Loucy (cell line): ENCODE results near the gene ETFA.

Source experiments
- H2AFZ ChIP-seq: fragments of 200-600 bp; sonication (generic); 2 replicates; pipeline ENCODE4 v1.6.0; 2016; ENCODE audit warnings: antibody characterized with exemption, mild to moderate bottlenecking, low read length, moderate library complexity
- H3F3A ChIP-seq: fragments of 200-600 bp; 2 replicates; pipeline ENCODE4 v1.6.0; 2016; ENCODE audit warnings: antibody characterized with exemption, low read depth, mild to moderate bottlenecking
- H3K27me3 ChIP-seq: fragments of 200-600 bp; sonication (generic); 2 replicates; pipeline ENCODE4 v1.6.1; 2014; ENCODE audit warnings: low read length, mild to moderate bottlenecking; ENCODE audit not compliant: insufficient read depth, poor library complexity, severe bottlenecking
- H3K36me3 ChIP-seq: fragments of 200-600 bp; sonication (generic); 2 replicates; pipeline ENCODE4 v1.6.1; 2016; ENCODE audit warnings: low read length; ENCODE audit not compliant: insufficient read depth
- H3K4me1 ChIP-seq: fragments of 200-600 bp; sonication (generic); 2 replicates; pipeline ENCODE4 v1.5.1; 2014; ENCODE audit warnings: low read length, mild to moderate bottlenecking; ENCODE audit not compliant: insufficient read depth, poor library complexity, severe bottlenecking
- H3K4me2 ChIP-seq: fragments of 200-600 bp; sonication (generic); 2 replicates; pipeline ENCODE4 v1.6.0; 2014; ENCODE audit warnings: antibody characterized with exemption, low read length, low read depth, mild to moderate bottlenecking; ENCODE audit not compliant: poor library complexity, severe bottlenecking
- H3K4me3 ChIP-seq: fragments of 200-600 bp; sonication (generic); 2 replicates; pipeline ENCODE4 v1.5.1; 2014; ENCODE audit warnings: low read length, mild to moderate bottlenecking, mixed read lengths; ENCODE audit not compliant: poor library complexity, severe bottlenecking
- H3K79me2 ChIP-seq: fragments of 200-600 bp; sonication (generic); 2 replicates; pipeline ENCODE4 v1.6.1; 2014; ENCODE audit warnings: low read length; ENCODE audit not compliant: insufficient read depth
- H3K9ac ChIP-seq: fragments of 200-600 bp; sonication (generic); 2 replicates; pipeline ENCODE4 v1.6.0; 2014; ENCODE audit warnings: mild to moderate bottlenecking, low read depth, low read length, moderate library complexity; ENCODE audit not compliant: poor library complexity, severe bottlenecking
- H3K9me2 ChIP-seq: fragments of 200-600 bp; sonication (generic); replicated peaks from 2 replicates; pipeline ENCODE4 v1.6.1; 2016; ENCODE audit warnings: low read depth, low read length, mixed read lengths
- H3K9me3 ChIP-seq: fragments of 200-600 bp; sonication (generic); 2 replicates; pipeline ENCODE4 v1.6.1; 2014; ENCODE audit warnings: mild to moderate bottlenecking, antibody characterized with exemption, low read length, low read depth; ENCODE audit not compliant: insufficient read depth
- H4K20me1 ChIP-seq: fragments of 200-600 bp; sonication (generic); 2 replicates; pipeline ENCODE4 v1.6.0; 2014; ENCODE audit warnings: antibody characterized with exemption, low read length, mild to moderate bottlenecking; ENCODE audit not compliant: insufficient read depth, poor library complexity, severe bottlenecking
- EZH2phosphoT487 ChIP-seq: fragments of 200-600 bp; IDR thresholded peaks from 2 replicates; pipeline ENCODE4 v1.6.1; 2018; ENCODE audit warnings: antibody characterized with exemption, mild to moderate bottlenecking, moderate library complexity, borderline replicate concordance
- TF ChIP-seq, protein P1 (sequence below): fragments of 200-600 bp; sonication (generic); conservative IDR thresholded peaks from 2 replicates; pipeline ENCODE4 v1.5.1; 2014; ENCODE audit warnings: mild to moderate bottlenecking, antibody characterized with exemption, low read length

ETFA gene

DNA sequence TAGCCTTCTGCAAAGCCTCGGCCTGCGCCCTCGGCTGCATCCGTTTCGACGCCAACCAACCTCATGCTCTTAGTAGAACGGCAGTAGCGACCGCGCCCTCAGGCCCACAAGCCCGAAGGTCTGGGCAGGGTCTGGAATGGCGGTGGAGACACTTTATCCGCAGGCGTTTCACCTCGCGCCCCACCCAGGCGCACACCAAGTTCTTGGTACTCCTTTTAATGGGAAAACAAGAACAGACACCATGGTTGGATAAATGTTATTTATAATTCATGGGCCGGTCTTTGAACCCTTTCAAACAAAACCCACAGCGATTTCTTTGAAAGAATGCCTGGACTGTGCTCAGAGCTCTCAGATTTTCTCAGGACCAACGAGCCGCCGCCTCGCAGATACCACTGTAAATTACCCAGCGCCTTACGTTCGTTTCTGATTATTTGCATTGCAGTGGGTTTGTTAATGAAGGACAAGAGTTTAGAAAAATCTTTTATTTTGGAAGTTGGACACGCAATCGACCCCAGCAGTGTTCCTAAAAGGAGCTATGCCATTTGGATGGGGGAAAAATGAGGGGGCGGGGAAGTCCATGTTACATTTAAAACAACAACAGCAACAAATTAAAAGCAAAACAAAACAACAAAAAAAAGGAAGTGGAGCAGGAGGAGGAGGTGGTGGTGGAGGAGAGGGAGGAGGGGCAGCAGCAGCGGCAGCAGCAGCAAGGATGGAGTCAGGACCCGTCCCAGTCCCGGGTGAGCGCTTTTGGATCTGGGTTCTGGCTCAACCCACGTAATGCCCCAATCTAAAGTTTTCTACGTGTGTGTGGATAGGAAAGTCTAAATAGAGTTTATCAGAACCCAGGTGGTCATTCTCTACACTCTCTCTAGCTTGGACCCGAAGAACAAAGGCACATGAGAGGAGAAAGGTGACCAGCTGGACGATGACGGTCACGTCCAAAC lies 24.3 kb upstream of the ETFA start:
- Histone ChIP-seq H2AFZ (no peak overlapping the region), H4K20me1 (no peaks in the 10 kb centered on the region), H3K4me2 (no peak overlapping the region), H3K36me3 (no peaks in the 10 kb centered on the region), H3K4me1 (no peaks in the 10 kb centered on the region), H3K4me3 (no peak overlapping the region), H3K27me3 (no peaks in the 10 kb centered on the region), H3K9me2 (no peaks in the 10 kb centered on the region), H3F3A (no peaks in the 10 kb centered on the region), H3K79me2 (no peaks in the 10 kb centered on the region), H3K9me3 (no peaks in the 10 kb centered on the region), H3K9ac (no peak overlapping the region)
- TF ChIP-seq, protein P1, sequence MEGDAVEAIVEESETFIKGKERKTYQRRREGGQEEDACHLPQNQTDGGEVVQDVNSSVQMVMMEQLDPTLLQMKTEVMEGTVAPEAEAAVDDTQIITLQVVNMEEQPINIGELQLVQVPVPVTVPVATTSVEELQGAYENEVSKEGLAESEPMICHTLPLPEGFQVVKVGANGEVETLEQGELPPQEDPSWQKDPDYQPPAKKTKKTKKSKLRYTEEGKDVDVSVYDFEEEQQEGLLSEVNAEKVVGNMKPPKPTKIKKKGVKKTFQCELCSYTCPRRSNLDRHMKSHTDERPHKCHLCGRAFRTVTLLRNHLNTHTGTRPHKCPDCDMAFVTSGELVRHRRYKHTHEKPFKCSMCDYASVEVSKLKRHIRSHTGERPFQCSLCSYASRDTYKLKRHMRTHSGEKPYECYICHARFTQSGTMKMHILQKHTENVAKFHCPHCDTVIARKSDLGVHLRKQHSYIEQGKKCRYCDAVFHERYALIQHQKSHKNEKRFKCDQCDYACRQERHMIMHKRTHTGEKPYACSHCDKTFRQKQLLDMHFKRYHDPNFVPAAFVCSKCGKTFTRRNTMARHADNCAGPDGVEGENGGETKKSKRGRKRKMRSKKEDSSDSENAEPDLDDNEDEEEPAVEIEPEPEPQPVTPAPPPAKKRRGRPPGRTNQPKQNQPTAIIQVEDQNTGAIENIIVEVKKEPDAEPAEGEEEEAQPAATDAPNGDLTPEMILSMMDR: no peak
- TF ChIP-seq EZH2phosphoT487: no peak

DNA sequence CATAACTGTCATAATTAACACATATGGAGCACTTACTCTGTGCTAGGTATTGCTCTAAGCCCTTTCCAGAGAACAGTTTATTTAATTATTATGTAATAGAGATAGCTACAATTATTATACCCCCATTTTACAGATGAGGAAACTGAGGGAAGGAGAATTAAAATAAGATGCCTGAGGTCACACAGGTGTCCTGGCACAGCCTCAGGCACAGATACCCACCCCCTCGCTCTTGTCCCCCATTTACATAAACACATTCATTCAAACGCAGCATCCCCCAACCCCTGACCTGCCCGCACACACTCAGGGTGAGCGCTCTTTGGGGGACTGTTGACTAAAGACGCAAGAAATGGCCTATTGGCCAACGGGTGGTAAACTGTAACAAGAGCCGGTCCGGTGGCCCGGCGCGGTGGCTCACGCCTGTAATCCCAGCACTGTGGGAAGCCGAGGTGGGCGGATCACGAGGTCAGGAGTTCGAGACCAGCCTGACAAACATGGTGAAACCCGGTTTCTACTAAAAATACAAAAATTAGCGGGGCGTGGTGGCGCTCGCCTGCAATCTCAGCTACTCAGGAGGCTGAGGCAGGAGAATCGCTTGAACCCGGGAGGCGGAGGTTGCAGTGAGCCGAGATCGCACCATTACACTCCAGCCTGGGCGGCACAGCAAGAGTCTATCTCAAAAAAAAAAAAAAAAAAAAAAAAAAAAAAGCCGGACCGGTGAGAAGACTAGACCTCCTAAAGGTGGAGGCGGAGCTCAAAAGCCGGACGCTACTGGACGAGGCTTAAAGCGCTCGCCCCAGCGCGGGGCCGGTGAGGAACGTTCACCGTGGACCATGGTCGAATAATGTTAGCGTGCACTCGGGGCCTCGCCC lies 23.4 kb upstream of the ETFA start:
- Histone ChIP-seq H3K9me2 (no peaks in the 10 kb centered on the region), H3K27me3 (no peaks in the 10 kb centered on the region), H2AFZ (no peak overlapping the region), H3K9ac (no peak overlapping the region), H3K9me3 (no peaks in the 10 kb centered on the region), H3F3A (no peaks in the 10 kb centered on the region), H3K36me3 (no peaks in the 10 kb centered on the region), H4K20me1 (no peaks in the 10 kb centered on the region), H3K79me2 (no peaks in the 10 kb centered on the region), H3K4me3 (no peak overlapping the region), H3K4me1 (no peaks in the 10 kb centered on the region), H3K4me2 (no peak overlapping the region)
- no peak for TF ChIP-seq EZH2phosphoT487
- TF ChIP-seq, protein P1: no peak

DNA sequence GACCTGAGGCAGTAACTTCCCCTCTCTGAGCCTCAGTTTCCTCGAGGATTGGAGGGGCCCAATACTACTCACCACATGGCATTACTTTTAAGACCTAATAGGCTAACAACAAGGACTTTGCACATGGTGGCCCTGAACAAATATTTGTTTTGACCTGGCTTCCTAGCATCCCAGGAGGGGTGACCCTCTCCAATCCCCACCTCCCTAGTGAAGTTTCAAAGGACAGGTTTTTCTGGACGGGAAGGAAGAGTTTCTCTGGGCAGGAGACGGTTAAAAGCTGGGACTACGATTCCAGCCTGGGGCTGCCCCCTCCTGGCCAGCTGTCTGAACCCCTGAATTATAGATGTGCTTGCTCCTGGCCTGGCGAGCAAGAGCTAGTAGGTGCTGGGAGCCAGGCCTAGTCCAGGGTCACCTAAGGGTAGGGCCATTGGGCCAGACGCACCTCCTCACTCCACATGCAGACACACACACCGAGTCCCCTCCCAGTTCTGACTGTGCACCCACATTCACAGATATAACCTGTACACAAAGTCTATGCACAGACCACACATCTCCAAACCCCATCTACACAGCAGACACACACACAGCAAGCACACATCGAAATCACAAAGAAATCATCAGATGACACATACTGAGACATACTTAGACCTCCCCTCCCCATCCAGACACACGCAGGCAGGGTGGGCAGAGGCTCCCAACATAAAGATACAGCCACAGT lies 22.6 kb upstream of the ETFA start:
- Histone ChIP-seq H3F3A (no peaks in the 10 kb centered on the region), H3K9me2 (no peaks in the 10 kb centered on the region), H3K79me2 (no peaks in the 10 kb centered on the region), H3K9ac (no peak overlapping the region), H3K27me3 (no peaks in the 10 kb centered on the region), H2AFZ (0 out of 2 replicates have a peak overlapping the region, but pooled peaks have one; percentile 13), H3K9me3 (no peaks in the 10 kb centered on the region), H3K4me3 (no peak overlapping the region), H4K20me1 (no peaks in the 10 kb centered on the region), H3K36me3 (no peaks in the 10 kb centered on the region), H3K4me2 (no peak overlapping the region), H3K4me1 (no peaks in the 10 kb centered on the region)
- TF ChIP-seq, protein P1: peak; percentile 53
- TF ChIP-seq EZH2phosphoT487: no peak
